DOHH2 (cell line): ENCODE results near the gene ASGR1.

ENCODE experiments used
- H3F3A ChIP-seq: fragments of 200-600 bp; sonication (generic), shearing (Covaris generic); 2 replicates; pipeline ENCODE4 v1.6.0; 2016; ENCODE audit warnings: antibody characterized with exemption, mild to moderate bottlenecking; ENCODE audit not compliant: control insufficient read depth, insufficient read depth
- H3K27ac ChIP-seq: fragments of 200-600 bp; sonication (generic); 2 replicates; pipeline ENCODE4 v1.5.1; 2014; ENCODE audit warnings: low read depth, mild to moderate bottlenecking, low read length, moderate library complexity
- H3K27me3 ChIP-seq: fragments of 200-600 bp; sonication (generic); 2 replicates; pipeline ENCODE4 v1.6.1; 2014; ENCODE audit warnings: mild to moderate bottlenecking, low read length, mixed read lengths; ENCODE audit not compliant: control insufficient read depth
- H3K36me3 ChIP-seq: fragments of 200-600 bp; sonication (generic); 2 replicates; pipeline ENCODE4 v1.6.1; 2014; ENCODE audit warnings: mild to moderate bottlenecking, low read length, moderate library complexity, mixed read lengths; ENCODE audit not compliant: control insufficient read depth
- H3K4me1 ChIP-seq: fragments of 200-600 bp; sonication (generic); 2 replicates; pipeline ENCODE4 v1.6.1; 2014; ENCODE audit warnings: mild to moderate bottlenecking, low read length, mixed read lengths; ENCODE audit not compliant: control insufficient read depth
- H3K4me2 ChIP-seq: fragments of 200-600 bp; sonication (generic); 2 replicates; pipeline ENCODE4 v1.6.0; 2014; ENCODE audit warnings: mild to moderate bottlenecking, low read length, moderate library complexity
- H3K4me3 ChIP-seq: fragments of 200-600 bp; sonication (generic); 2 replicates; pipeline ENCODE4 v1.5.1; 2014; ENCODE audit warnings: mild to moderate bottlenecking, low read length, mixed read lengths
- H3K79me2 ChIP-seq: fragments of 200-600 bp; sonication (generic); 2 replicates; pipeline ENCODE4 v1.6.1; 2014; ENCODE audit warnings: mild to moderate bottlenecking, low read length, mixed read lengths; ENCODE audit not compliant: control insufficient read depth
- H3K9me2 ChIP-seq: fragments of 200-600 bp; sonication (generic); replicated peaks from 2 replicates; pipeline ENCODE4 v1.6.1; 2014; ENCODE audit warnings: mild to moderate bottlenecking, low read length, mixed read lengths; ENCODE audit not compliant: control insufficient read depth
- H3K9me3 ChIP-seq: fragments of 200-600 bp; sonication (generic); 2 replicates; pipeline ENCODE4 v1.6.1; 2014; ENCODE audit warnings: antibody characterized with exemption, low read length, mixed read lengths; ENCODE audit not compliant: control insufficient read depth, insufficient read depth
- H4K20me1 ChIP-seq: fragments of 200-600 bp; sonication (generic); 2 replicates; pipeline ENCODE4 v1.6.0; 2014; ENCODE audit warnings: low read depth, mild to moderate bottlenecking, antibody characterized with exemption, low read length, moderate library complexity; ENCODE audit not compliant: control insufficient read depth, insufficient read depth
- EZH2phosphoT487 ChIP-seq: fragments of 200-600 bp; sonication (generic); IDR thresholded peaks from 2 replicates; pipeline ENCODE4 v1.6.1; 2017; ENCODE audit warnings: borderline replicate concordance, mild to moderate bottlenecking, antibody characterized with exemption, low read length, moderate library complexity, mixed read lengths
- TF ChIP-seq, protein P1 (sequence below): fragments of 200-600 bp; sonication (generic); IDR thresholded peaks from one replicate; pipeline ENCODE4 v1.5.1; 2014; ENCODE audit warnings: antibody characterized with exemption, mild to moderate bottlenecking, low read depth, low read length; ENCODE audit not compliant: poor library complexity, severe bottlenecking

ASGR1 gene

DNA sequence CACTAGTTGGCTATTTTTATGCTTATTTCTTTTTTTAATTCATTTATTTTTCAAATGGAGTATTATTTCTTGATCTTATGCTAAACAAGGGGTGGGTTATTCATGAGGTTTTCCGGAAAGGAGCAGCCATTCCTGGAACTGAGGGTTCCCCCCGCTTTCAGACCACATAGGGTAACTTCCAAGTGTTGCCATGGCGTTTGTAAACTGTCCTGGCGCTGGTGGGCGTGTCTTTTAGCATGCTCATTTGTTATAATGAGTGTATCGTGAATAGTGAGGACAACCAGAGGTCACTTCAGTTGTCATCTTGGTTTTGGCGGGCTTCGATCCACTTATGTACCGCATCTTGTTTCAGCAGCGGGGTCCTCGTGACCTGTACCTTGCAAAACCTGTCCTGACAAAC lies 35.0 kb downstream of the ASGR1 start:
- no peak overlapping the region for H3K4me2 ChIP-seq
- no peaks in the 10 kb centered on the region for H3K9me3 ChIP-seq
- no peaks in the 10 kb centered on the region for H3K4me1 ChIP-seq
- TF ChIP-seq EZH2phosphoT487, result no peak
- TF ChIP-seq, protein P1, sequence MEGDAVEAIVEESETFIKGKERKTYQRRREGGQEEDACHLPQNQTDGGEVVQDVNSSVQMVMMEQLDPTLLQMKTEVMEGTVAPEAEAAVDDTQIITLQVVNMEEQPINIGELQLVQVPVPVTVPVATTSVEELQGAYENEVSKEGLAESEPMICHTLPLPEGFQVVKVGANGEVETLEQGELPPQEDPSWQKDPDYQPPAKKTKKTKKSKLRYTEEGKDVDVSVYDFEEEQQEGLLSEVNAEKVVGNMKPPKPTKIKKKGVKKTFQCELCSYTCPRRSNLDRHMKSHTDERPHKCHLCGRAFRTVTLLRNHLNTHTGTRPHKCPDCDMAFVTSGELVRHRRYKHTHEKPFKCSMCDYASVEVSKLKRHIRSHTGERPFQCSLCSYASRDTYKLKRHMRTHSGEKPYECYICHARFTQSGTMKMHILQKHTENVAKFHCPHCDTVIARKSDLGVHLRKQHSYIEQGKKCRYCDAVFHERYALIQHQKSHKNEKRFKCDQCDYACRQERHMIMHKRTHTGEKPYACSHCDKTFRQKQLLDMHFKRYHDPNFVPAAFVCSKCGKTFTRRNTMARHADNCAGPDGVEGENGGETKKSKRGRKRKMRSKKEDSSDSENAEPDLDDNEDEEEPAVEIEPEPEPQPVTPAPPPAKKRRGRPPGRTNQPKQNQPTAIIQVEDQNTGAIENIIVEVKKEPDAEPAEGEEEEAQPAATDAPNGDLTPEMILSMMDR, result no peak
- no peaks in the 10 kb centered on the region for H4K20me1 ChIP-seq
- no peaks in the 10 kb centered on the region for H3K27me3 ChIP-seq
- no peaks in the 10 kb centered on the region for H3K9me2 ChIP-seq
- H3F3A ChIP-seq, result no peaks in the 10 kb centered on the region
- no peak overlapping the region for H3K4me3 ChIP-seq
- H3K79me2 ChIP-seq, result no peaks in the 10 kb centered on the region
- no peaks in the 10 kb centered on the region for H3K36me3 ChIP-seq
- H3K27ac ChIP-seq, result no peak overlapping the region

DNA sequence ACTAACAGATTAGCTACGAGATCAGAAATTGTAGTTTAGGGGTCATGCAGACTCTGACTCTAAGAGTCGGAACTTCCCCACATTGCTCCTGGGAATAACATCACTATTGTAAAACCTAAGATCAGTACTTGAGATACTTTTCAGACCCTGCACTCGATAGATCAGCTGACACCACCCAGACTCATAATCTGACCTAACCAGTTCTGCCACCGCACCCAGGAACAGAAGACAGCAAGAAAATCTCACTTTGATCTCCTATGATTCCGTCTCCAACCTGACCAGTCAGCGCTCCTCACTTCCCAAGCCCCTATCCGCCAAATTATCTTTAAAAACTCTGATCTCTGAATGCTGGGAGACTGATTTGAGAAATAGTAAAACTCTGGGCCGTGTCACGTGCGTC lies 37.3 kb downstream of the ASGR1 start:
- Histone ChIP-seq H4K20me1 (no peaks in the 10 kb centered on the region), H3K36me3 (no peaks in the 10 kb centered on the region), H3F3A (no peaks in the 10 kb centered on the region), H3K4me2 (no peak overlapping the region), H3K9me2 (no peaks in the 10 kb centered on the region), H3K4me1 (no peaks in the 10 kb centered on the region), H3K9me3 (no peaks in the 10 kb centered on the region), H3K79me2 (no peaks in the 10 kb centered on the region), H3K4me3 (no peak overlapping the region), H3K27ac (no peak overlapping the region), H3K27me3 (0 out of 2 replicates have a peak, but pooled peaks cover 3% of the 10 kb centered on the region)
- no peak for TF ChIP-seq EZH2phosphoT487
- TF ChIP-seq, protein P1, result no peak

DNA sequence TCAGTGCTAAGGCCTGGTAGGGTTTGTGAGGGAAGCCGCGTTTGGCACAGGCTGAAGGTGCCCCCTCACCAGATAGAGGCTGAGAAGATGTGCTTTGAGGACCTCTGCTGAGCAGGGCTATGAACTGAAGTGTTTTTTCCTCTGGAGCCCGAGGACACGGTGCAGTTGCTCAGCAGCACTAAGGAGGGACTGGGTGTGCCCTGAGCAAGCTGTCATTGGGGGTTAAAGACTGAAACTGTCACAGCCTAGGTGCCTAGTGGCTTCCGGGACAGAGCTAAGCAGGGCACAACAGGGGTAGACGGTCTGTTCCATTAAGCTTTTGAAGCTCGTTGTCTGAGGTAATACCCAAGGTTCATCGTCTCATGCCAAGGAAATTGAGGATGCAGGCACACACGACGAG lies 39.8 kb downstream of the ASGR1 start:
- H3K4me1 ChIP-seq, result no peaks in the 10 kb centered on the region
- H4K20me1 ChIP-seq, result no peaks in the 10 kb centered on the region
- no peak overlapping the region for H3K4me3 ChIP-seq
- H3K4me2 ChIP-seq, result no peak overlapping the region
- no peaks in the 10 kb centered on the region for H3K79me2 ChIP-seq
- H3K36me3 ChIP-seq, result no peaks in the 10 kb centered on the region
- H3K27ac ChIP-seq, result no peak overlapping the region
- TF ChIP-seq EZH2phosphoT487, result no peak
- TF ChIP-seq, protein P1, result no peak
- no peaks in the 10 kb centered on the region for H3F3A ChIP-seq
- H3K9me3 ChIP-seq, result no peaks in the 10 kb centered on the region
- H3K9me2 ChIP-seq, result no peaks in the 10 kb centered on the region
- H3K27me3 ChIP-seq, result 0 out of 2 replicates have a peak, but pooled peaks cover 3% of the 10 kb centered on the region
